A549 (cell line): ENCODE results near the gene ARID1B.

Experiments
- CEBPB ChIP-seq, 2 experiments: fragments of >200 bp in 1 of 2; sonication (Bioruptor Twin) in 1 of 2; formaldehyde crosslinking in 1 of 2; IDR thresholded peaks; 2 replicates each; pipeline ENCODE4 v1.6.1; 2012 to 2016
- JUNB ChIP-seq: fragments of >200 bp; sonication (Bioruptor Twin); formaldehyde crosslinking; IDR thresholded peaks from 2 replicates; pipeline ENCODE4 v1.6.1; 2016
- KDM1A ChIP-seq: fragments of 200-600 bp; sonication (generic); IDR thresholded peaks from 2 replicates; pipeline ENCODE4 v1.6.1; 2016; ENCODE audit warnings: low read depth, mild to moderate bottlenecking
- PHF8 ChIP-seq: fragments of 200-600 bp; sonication (generic); IDR thresholded peaks from 2 replicates; pipeline ENCODE4 v1.6.1; 2016; ENCODE audit warnings: low read depth, mild to moderate bottlenecking, antibody characterized with exemption, moderate library complexity, borderline replicate concordance
- POLR2A ChIP-seq: IDR thresholded peaks from 2 replicates; pipeline ENCODE4 v1.6.1; 2012; ENCODE audit warnings: mild to moderate bottlenecking, low read length
- POLR2AphosphoS2 ChIP-seq: conservative IDR thresholded peaks from 2 replicates; pipeline ENCODE4 v1.6.1; 2012; ENCODE audit warnings: low read length, improper control_type of control experiment, inconsistent platforms
- ZNF302 ChIP-seq: fragments of 250-450 bp; sonication (Bioruptor Pico); IDR thresholded peaks from 2 replicates; pipeline ENCODE4 v1.9.0; 2021; ENCODE audit warnings: inconsistent platforms, mild to moderate bottlenecking, moderate library complexity
- TF ChIP-seq, protein P1 (sequence below): fragments of >200 bp; sonication (Bioruptor Twin); formaldehyde crosslinking; IDR thresholded peaks from 3 replicates; pipeline ENCODE4 v1.5.1; 2016

GRCh38 chr6:157143890-157144798 lies 367.0 kb downstream of the ARID1B start:
- TF ChIP-seq CEBPB (IDR thresholded peaks at IDR 0.05) = no peak
- no peak for TF ChIP-seq KDM1A
- TF ChIP-seq PHF8 = no peak
- TF ChIP-seq, protein P1, sequence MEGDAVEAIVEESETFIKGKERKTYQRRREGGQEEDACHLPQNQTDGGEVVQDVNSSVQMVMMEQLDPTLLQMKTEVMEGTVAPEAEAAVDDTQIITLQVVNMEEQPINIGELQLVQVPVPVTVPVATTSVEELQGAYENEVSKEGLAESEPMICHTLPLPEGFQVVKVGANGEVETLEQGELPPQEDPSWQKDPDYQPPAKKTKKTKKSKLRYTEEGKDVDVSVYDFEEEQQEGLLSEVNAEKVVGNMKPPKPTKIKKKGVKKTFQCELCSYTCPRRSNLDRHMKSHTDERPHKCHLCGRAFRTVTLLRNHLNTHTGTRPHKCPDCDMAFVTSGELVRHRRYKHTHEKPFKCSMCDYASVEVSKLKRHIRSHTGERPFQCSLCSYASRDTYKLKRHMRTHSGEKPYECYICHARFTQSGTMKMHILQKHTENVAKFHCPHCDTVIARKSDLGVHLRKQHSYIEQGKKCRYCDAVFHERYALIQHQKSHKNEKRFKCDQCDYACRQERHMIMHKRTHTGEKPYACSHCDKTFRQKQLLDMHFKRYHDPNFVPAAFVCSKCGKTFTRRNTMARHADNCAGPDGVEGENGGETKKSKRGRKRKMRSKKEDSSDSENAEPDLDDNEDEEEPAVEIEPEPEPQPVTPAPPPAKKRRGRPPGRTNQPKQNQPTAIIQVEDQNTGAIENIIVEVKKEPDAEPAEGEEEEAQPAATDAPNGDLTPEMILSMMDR = no peak
- TF ChIP-seq JUNB = no peak
- TF ChIP-seq POLR2A = no peak
- TF ChIP-seq ZNF302 (CRISPR knock-in tag) = no peak
- TF ChIP-seq POLR2AphosphoS2 = no peak
